NCI-H82 treated with DMSO at 0.1 percent for 48 hours (cell line): Measurements from ENCODE around the gene PGLYRP4.

Experiments used
- DNase-seq: peaks from one replicate; lab custom pipeline; 2025; ENCODE audit not compliant: unreplicated experiment; lab: John Stamatoyannopoulos, UW

PGLYRP4 gene

DNA sequence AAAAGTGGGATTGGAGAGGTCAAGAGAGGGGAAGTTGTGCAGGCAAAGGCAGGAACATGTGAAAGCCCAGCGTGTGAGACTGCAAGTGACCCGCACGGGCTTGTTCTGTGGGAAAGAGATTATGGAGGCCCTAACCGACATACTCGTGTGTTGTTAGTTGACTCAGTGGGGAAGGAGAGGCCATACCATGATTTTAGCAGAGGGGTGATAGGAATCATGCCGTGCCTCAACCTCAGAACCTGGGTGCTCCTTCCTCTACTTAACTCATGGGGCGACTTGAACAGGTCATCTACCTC, 55.2 kb downstream of the PGLYRP4 start:
- DNase-seq, result no peak

- no peak for DNase-seq
Measured at GRCh38 chr1:153292740-153293479, 55.7 kb downstream of the PGLYRP4 start.

GRCh38 chr1:153292185-153292584, 56.5 kb downstream of the PGLYRP4 start:
- no peak for DNase-seq

GRCh38 chr1:153291514-153291913, 57.1 kb downstream of the PGLYRP4 start:
- no peak for DNase-seq

- no peak for DNase-seq
Measured at GRCh38 chr1:153288634-153289275, 59.9 kb downstream of the PGLYRP4 start.
